GM23248 (cell line): ENCODE data around the gene NRBP1. TPM values are rescaled to one million over a fixed set of nuclear protein-coding genes. Genes with fewer than 3 reads are reported as not detected.
"Not testable (repeated sequence)": the region's sequence is repeated elsewhere in the genome, so short reads cannot be mapped to it uniquely, and the experiment has no call there.

Experiments used
- DNase-seq: peaks from one replicate; pipeline ENCODE4 v3.0.0-alpha.2; 2015
- H2AFZ ChIP-seq: fragments of 200-600 bp; sonication (generic); 2 replicates; pipeline ENCODE4 v1.6.1; 2016; ENCODE audit warnings: antibody characterized with exemption
- H3F3A ChIP-seq: fragments of 200-600 bp; sonication (generic); 2 replicates; pipeline ENCODE4 v1.6.1; 2016; ENCODE audit warnings: mild to moderate bottlenecking, antibody characterized with exemption, mixed run types; ENCODE audit not compliant: insufficient read depth
- H3K27ac ChIP-seq: fragments of 200-600 bp; sonication (generic); 2 replicates; pipeline ENCODE4 v1.5.1; 2016; ENCODE audit warnings: mild to moderate bottlenecking
- H3K27me3 ChIP-seq: fragments of 200-600 bp; sonication (generic); replicated peaks from 2 replicates; pipeline ENCODE4 v1.6.1; 2016; ENCODE audit warnings: mild to moderate bottlenecking; ENCODE audit not compliant: insufficient read depth
- H3K36me3 ChIP-seq: fragments of 200-600 bp; sonication (generic); 2 replicates; pipeline ENCODE4 v1.6.1; 2016; ENCODE audit warnings: low read depth, mild to moderate bottlenecking
- H3K4me1 ChIP-seq: fragments of 200-600 bp; sonication (generic); 2 replicates; pipeline ENCODE4 v1.6.1; 2016; ENCODE audit warnings: mild to moderate bottlenecking; ENCODE audit not compliant: insufficient read depth
- H3K4me2 ChIP-seq: fragments of 200-600 bp; sonication (generic); one replicate; pipeline ENCODE4 v1.6.1; 2016; ENCODE audit warnings: mild to moderate bottlenecking; ENCODE audit not compliant: unreplicated experiment
- H3K4me3 ChIP-seq: fragments of 200-600 bp; sonication (generic); 2 replicates; pipeline ENCODE4 v1.5.1; 2016; ENCODE audit warnings: mild to moderate bottlenecking
- H3K79me2 ChIP-seq: fragments of 200-600 bp; sonication (generic); 2 replicates; pipeline ENCODE4 v1.6.1; 2016; ENCODE audit warnings: mild to moderate bottlenecking; ENCODE audit not compliant: insufficient read depth
- H3K9ac ChIP-seq: fragments of 200-600 bp; sonication (generic); 2 replicates; pipeline ENCODE4 v1.6.1; 2016; ENCODE audit warnings: mild to moderate bottlenecking
- H3K9me2 ChIP-seq: fragments of 200-600 bp; sonication (generic); 2 replicates; pipeline ENCODE4 v1.6.1; 2016; ENCODE audit warnings: mixed run types, mild to moderate bottlenecking, moderate library complexity; ENCODE audit not compliant: insufficient read depth
- H3K9me3 ChIP-seq: fragments of 200-600 bp; sonication (generic); one replicate; pipeline ENCODE4 v1.6.1; 2017; ENCODE audit warnings: low read depth
- H4K20me1 ChIP-seq: fragments of 200-600 bp; sonication (generic); 2 replicates; pipeline ENCODE4 v1.6.0; 2016; ENCODE audit not compliant: insufficient read depth
- EZH2 ChIP-seq: fragments of 200-600 bp; sonication (generic); IDR thresholded peaks from 2 replicates; pipeline ENCODE4 v1.6.1; 2018; ENCODE audit warnings: antibody characterized with exemption, mild to moderate bottlenecking; ENCODE audit not compliant: insufficient read depth, poor library complexity, severe bottlenecking
- EZH2phosphoT487 ChIP-seq: fragments of 200-600 bp; sonication (generic); IDR thresholded peaks from 2 replicates; pipeline ENCODE4 v1.6.1; 2018; ENCODE audit warnings: antibody characterized with exemption, moderate library complexity, mild to moderate bottlenecking, low read depth; ENCODE audit not compliant: insufficient read depth
- WGBS, 2 experiments: methylation state at CpG; one replicate each; pipeline ENCODE4 v1.1.6; 2015 to 2017; ENCODE audit warnings: low lambda C conversion rate in 2 of 2, low coverage in 1 of 2; ENCODE audit errors: missing lambda C conversion rate in 2 of 2; 5-methylcytosine and 5-hydroxymethylcytosine counted together
- in situ Hi-C: fragments of 300-500 bp; cut with MboI; formaldehyde crosslinking; loops from 2 replicates; pipeline ENCODE4 v1.15.0; 2020
- polyA plus RNA-seq: library from polyadenylated mRNA; unstranded; fragments of >200 nt; fragmentation: Nextera tagmentation; extraction: Ambion mirVana; gene quantifications from 2 replicates; pipeline ENCODE4 v1.2.1, GENCODE V29; 2016
- total RNA-seq: library from RNA; depleted of rRNA; stranded (reverse); fragments of >200 nt; shearing (Covaris generic); gene quantifications from 2 replicates; pipeline ENCODE4 v1.2.3, GENCODE V29; 2014

NRBP1 gene
- total and polyA plus RNA-seq, 2 experiments from 2014 or later = 165 to 201 TPM

DNA sequence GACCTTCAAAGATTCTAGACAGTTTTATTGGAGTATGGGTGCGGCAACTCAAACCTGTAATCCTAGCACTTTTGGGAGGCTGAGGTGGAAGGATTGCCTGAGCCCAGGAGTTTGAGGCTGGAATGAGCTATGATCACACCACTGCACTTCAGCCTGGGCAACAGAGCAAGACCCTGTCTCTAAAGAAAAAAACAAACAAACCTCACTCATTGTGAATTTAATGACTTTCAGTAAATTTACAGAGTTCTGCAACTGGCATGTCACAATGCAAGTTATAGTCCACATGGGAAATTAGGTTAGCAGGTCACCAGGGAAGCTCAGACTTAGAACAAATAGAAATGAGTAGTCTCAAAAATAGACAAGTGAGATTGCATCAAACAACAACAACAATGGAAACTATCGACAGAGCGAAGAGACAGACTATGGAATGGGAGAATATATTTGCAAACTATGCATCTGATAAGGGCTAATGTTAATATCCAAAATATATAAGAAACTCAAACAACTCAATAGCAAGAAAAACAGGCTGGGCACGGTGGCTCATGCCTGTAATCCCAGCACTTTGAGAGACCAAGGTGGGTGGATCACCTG is 6.7 kb upstream of the NRBP1 start:
- in situ Hi-C loops = no loop called here
- H3K4me3 ChIP-seq = no peak overlapping the region
- H3K36me3 ChIP-seq = no peaks in the 10 kb centered on the region
- no peaks in the 10 kb centered on the region for H3K79me2 ChIP-seq
- 89 to 96% methylated on average over 4 of the region's 4 CpGs for WGBS, 2 experiments
- no peaks in the 10 kb centered on the region for H4K20me1 ChIP-seq
- no peak overlapping the region for H3K27ac ChIP-seq
- H3K4me1 ChIP-seq = no peaks in the 10 kb centered on the region
- no peaks in the 10 kb centered on the region for H3F3A ChIP-seq
- no peaks in the 10 kb centered on the region for H3K27me3 ChIP-seq
- no peak overlapping the region for H3K9ac ChIP-seq
- TF ChIP-seq EZH2 (no peak), EZH2phosphoT487 (no peak)
- H3K9me3 ChIP-seq = no peaks in the 10 kb centered on the region
- DNase-seq = no peak
- no peak overlapping the region for H3K4me2 ChIP-seq
- H2AFZ ChIP-seq = no peak overlapping the region
- no peaks in the 10 kb centered on the region for H3K9me2 ChIP-seq

DNA sequence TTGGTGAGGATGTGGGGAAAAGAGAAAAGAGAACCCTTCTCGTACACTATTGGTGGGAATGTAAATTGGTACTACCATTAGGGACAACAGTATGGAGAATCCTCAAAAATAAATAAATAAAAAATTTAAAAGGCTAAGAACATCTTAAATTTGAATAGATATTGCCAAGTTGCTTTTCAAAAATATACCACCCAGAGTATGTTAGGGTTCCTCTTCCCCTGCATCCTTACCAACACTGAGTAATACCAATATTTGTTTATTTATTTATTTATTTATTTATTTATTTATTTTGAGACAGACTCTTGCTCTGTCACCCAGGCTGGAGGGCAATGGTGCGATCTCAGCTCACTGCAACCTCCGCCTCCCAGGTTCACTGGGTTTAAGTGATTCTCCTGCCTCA is 5.5 kb upstream of the NRBP1 start:
- no peaks in the 10 kb centered on the region for H3K4me1 ChIP-seq
- no peak for TF ChIP-seq EZH2
- TF ChIP-seq EZH2phosphoT487 = no peak
- no peaks in the 10 kb centered on the region for H3K79me2 ChIP-seq
- H2AFZ ChIP-seq = no peak overlapping the region
- H3K4me3 ChIP-seq = no peak overlapping the region
- DNase-seq = no peak
- H3K27ac ChIP-seq = no peak overlapping the region
- no peak overlapping the region for H3K9ac ChIP-seq
- in situ Hi-C loops = no loop called here
- WGBS, 2 experiments = 92 to 97% methylated on average over 3 of the region's 3 CpGs
- H3K36me3 ChIP-seq = no peaks in the 10 kb centered on the region
- no peak overlapping the region for H3K4me2 ChIP-seq
- no peaks in the 10 kb centered on the region for H3K9me2 ChIP-seq
- no peaks in the 10 kb centered on the region for H3K9me3 ChIP-seq
- H3F3A ChIP-seq = peaks cover 6% of the 10 kb centered on the region
- no peaks in the 10 kb centered on the region for H4K20me1 ChIP-seq
- no peaks in the 10 kb centered on the region for H3K27me3 ChIP-seq

DNA sequence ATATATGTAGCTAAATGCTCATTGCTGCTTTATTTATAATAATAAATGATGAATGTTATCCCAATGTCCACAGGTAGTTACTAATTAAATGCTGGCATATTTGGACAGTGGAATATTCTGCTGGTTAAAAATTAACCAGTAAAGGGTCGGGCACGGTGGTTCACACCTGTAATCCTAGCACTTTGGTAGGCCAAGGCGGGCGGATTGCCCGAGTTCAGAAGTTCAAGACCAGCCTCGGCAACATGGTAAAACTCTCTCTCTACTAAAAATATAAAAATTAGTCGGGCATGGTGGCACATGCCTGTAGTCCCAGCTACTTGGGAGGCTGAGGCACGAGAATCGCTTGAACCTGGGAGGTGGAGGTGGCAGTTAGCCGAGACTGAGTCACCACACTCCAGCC is 3.4 kb upstream of the NRBP1 start:
- in situ Hi-C loops, H3K36me3 ChIP-seq, DNase-seq, H3K4me3 ChIP-seq, H3K27ac ChIP-seq, H3K4me2 ChIP-seq, H3K9me2 ChIP-seq, H4K20me1 ChIP-seq, H3K27me3 ChIP-seq, H3K9me3 ChIP-seq, H3K9ac ChIP-seq, H3K4me1 ChIP-seq, H2AFZ ChIP-seq: not testable (repeated sequence)
- peaks cover 16% of the 10 kb centered on the region for H3F3A ChIP-seq
- WGBS, 2 experiments = 83 to 87% methylated on average over 10 of the region's 10 CpGs
- peaks cover 10% of the 10 kb centered on the region for H3K79me2 ChIP-seq

DNA sequence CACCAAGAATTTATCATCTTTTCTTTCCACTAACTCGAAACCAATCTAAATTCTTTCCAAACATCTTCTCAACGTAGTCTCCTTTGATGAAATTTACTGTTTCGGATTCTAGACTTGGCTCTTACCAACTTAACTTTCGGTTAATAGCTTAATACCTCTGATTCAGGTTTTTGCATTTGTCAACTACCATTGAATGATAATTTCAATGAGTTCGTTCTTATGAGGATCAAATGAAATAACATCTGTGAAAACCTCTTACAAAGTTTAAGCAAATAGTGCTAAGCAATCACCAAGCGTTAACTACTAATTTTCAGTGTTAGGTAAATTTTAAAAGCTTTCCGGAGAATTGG is 593 bp upstream of the NRBP1 start:
- in situ Hi-C loops = no loop called here
- H3K4me2 ChIP-seq = peak overlapping the region; percentile 80
- 23 to 25% methylated on average over 7 of the region's 7 CpGs for WGBS, 2 experiments

More for the DNA sequence above, 593 bp upstream of the NRBP1 start:
- Histone ChIP-seq H3K4me1 (peaks cover 24% of the 10 kb centered on the region), H3K9ac (peak overlapping the region; percentile 93), H3K27ac (peak overlapping the region; percentile 90), H2AFZ (peak overlapping the region; percentile 91), H3K36me3 (no peaks in the 10 kb centered on the region), H3K9me3 (no peaks in the 10 kb centered on the region), H3K4me3 (peak overlapping the region; percentile 91), H4K20me1 (peaks cover 8% of the 10 kb centered on the region), H3K27me3 (no peaks in the 10 kb centered on the region), H3K9me2 (no peaks in the 10 kb centered on the region), H3F3A (peaks cover 26% of the 10 kb centered on the region), H3K79me2 (peaks cover 38% of the 10 kb centered on the region)
- TF ChIP-seq EZH2phosphoT487 (no peak), EZH2 (no peak)
- no peak for DNase-seq
